Fibroblast of skin of left quadriceps (primary cell): ENCODE results near the gene HTATSF1.

ENCODE experiments used
- DNase-seq, 2 experiments: peaks; one replicate each; pipeline ENCODE4 v3.0.0-alpha.2; 2013; ENCODE audit warnings: low read depth in 2 of 2

HTATSF1 gene

DNA sequence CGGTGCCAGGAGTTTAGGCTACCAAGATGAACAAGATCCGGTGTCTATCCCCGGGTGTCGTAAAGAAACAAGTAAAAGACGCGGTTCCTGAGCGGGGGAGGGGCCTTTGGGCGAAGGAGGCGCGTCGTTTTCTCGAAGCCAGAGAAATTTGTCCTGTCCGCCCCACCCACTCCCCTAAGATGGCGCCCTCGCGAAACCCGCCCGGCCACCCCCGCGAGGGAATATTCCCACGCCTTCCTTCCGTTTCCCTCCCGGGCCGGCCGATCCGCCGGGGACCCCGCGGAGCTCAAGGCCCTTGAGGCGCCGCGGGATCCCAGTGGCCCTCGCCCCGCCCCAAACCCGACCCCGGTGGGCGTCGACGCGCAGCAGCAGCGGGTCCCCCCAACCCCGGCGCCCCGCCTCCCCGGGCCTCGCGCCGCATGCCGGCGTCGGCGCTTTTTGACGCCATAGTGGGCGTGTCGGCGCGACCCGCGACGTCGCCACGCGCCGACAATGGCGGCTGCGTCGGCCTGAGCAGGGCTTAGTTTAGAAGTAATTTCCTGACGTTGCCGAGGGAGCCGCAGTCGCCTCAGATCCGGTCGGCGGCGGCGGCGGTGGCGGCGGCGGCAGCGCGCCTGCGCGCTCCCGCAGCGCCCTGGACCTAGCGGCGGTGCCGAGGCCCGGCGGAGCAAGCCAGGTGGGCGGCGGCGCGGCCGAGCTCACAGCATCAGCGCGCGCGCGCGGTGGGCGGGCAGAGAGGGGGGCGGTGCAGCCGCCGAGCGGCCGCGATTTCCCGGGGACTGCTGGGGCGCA lies 432 bp upstream of the HTATSF1 start:
- DNase-seq: peak; percentile 61 to 66

DNA sequence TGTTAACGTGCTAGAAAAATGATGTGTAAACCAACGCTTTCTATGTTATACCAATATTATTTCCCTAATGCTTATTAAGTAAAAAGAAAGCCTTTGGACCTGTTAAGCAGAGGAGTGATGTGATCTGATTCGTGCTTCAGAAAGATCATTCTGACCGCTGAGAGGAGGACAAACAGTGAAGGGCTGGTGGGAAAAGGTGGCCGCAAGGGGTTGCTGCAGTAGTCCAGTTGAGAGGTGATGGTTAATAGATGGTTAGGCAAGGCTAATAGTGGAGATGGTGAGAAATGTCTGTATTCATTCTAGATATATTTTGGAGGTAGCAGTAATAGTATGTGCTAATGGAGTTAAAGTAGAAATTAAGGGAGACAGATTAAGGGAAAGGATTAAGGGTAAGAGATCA lies 21.7 kb downstream of the HTATSF1 start:
- DNase-seq: no peak

DNA sequence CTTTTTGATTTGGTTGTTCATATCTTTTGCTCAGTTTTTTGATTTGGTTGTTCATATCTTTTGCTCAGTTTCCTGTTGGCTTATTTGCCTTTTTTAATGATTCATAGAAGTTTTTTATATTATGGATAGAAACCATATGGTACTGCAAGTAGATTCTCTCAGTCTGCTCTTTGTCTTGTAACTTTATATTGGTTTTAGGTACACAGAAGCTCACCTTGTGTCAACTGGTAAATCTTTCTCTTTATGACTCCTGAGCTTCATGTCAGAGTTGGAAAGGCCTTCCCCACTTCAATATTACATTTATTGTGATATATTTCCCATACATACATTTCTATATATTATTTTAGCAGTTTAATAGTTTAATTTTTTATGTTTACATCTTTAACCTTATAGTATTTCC lies 26.4 kb downstream of the HTATSF1 start:
- DNase-seq: no peak

DNA sequence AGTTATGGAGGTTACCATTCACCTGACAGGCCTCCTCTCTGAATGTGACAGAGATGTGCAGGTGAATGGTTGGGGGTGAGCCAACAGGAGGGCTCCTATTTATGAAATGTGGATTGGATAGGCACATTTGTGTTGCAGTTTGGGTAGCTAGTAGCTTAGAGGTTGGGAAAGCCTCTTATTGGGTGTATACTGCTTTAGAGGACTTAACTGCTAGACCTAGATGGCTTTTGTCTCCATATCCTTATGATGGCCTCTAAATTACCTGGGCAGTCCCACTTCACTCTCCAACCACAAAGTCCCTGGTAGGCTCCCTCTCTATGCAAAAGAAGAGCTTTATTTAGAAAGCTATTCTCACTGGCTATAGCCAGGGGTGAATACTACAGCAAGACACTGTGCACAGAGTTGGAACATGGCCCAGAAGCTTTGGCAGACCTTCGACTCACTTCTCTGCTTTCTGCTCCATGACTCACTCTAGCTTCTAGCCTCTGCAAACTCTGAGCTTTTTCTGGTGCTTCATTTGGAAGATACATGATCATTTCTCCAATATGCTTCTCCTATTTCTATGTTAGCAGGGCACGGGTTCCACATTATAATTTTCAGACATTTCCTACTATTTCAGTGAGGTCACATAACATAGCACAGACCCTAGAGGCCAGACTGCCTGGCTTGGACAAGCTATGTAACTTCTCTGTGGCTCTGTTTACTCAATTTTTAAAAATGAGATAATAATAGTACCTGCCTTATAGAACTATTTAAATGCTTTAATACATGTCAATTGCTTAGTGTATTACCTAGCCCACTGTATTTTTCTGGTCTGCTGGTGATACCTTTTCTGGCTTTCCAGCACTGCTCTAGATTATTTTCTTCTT lies 28.6 kb downstream of the HTATSF1 start:
- peak; percentile 56 to 61 for DNase-seq

DNA sequence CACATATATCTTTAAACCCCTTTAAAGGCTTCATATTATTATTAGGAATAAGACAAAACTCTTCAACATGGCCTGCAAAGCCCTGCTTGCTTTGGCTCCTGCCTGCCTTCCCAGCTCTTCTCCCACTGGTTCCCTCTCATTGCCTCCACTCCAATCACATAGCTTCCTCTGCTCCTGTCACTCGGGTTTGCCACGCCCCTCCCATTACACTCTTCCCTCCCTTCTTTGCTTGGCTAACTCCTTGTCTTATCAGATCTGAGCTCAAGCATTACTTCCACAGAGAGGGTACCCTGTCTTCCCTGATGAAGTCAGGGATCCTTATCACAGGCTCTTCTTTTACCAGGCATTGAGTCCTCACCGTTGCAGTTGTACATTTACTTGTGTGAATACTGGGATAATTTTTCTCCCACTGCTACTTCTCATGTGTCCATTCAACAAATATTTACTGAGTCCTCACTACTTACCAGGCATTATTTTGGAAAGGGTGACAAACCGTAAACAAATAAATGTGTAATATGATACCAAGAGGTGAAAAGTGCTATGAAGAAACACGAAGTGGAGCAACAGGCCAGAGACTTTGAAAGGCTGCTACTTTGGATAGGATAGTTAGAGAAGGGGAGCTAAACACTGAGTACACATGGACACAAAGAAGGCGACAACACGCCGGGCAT lies 31.4 kb downstream of the HTATSF1 start:
- no peak for DNase-seq

- no peak for DNase-seq
Measured at GRCh38 chrX:136529795-136530194, 32.4 kb downstream of the HTATSF1 start.

DNA sequence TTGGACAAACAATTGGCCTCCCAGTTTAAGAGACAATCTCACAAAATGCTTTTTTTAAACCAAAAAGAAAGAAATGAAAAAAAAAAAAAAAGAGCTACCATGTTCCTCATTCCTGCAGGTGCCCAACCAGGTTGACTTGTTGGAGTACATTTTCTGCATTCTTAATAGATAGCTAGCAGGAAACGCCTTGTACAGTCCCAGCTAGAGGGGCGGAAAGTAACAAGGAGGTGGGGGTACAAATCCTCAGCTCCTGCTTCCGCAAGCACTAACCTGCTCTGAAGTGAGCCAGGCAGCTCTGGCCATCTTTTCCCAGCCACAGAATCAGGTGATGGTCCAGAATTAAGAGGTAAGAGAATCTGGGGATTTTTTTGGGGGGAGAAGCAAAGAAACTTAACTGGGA lies 34.6 kb downstream of the HTATSF1 start, which contains the start of gene VGLL1:
Gene VGLL1, plus strand, starts transcription at position 265 of the 400 bp plus-strand sequence. CDS start 3,806 bp downstream, outside the sequence.
- no peak for DNase-seq

DNA sequence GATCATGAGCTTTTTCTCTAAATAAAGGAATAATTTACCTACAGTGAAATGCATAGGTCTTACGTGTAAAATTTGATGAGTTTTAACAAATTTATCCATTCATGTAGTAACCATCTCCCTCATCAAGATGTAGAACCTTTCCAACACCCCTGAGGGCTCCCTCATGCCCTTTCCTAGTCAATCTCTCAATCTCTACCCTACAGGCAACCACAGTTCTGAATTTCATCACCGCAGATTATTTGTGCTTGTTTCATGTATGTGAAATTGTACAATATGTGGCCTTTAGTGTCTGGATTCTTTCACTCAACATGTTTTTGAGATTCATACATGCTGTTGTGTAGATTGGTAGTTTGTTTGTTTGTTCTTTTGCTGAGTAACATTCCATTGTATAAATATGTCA lies 36.7 kb downstream of the HTATSF1 start:
- no peak for DNase-seq

DNA sequence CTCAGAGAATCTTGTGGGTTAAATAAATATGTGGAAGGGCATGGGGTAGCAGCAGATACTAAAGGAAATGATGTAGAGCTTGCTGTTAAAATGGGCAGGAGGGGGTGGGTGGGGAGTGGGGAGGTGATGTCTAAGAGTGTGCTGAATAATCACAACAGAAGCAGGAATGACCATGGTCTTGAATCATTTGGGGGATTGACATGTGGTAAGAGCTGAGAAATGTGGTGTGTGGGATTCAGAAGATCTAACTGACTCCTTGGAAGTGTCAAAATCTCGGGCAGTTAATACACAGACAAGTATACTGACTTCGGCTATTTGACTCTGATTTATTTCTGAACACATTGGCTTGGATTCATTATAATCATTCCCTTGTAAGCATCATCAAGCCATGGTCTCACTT lies 41.4 kb downstream of the HTATSF1 start:
- no peak for DNase-seq

GRCh38 chrX:136540226-136540625 lies 42.8 kb downstream of the HTATSF1 start:
- DNase-seq: no peak

GRCh38 chrX:136541294-136541693 lies 43.9 kb downstream of the HTATSF1 start:
- no peak for DNase-seq

- DNase-seq: no peak
Measured at GRCh38 chrX:136542281-136542680, 44.9 kb downstream of the HTATSF1 start.

GRCh38 chrX:136546371-136546781 lies 49.0 kb downstream of the HTATSF1 start:
- no peak for DNase-seq

- no peak for DNase-seq
Measured at GRCh38 chrX:136549226-136549625, 51.8 kb downstream of the HTATSF1 start.

- no peak for DNase-seq
Measured at GRCh38 chrX:136551410-136551809, 54.0 kb downstream of the HTATSF1 start.

DNA sequence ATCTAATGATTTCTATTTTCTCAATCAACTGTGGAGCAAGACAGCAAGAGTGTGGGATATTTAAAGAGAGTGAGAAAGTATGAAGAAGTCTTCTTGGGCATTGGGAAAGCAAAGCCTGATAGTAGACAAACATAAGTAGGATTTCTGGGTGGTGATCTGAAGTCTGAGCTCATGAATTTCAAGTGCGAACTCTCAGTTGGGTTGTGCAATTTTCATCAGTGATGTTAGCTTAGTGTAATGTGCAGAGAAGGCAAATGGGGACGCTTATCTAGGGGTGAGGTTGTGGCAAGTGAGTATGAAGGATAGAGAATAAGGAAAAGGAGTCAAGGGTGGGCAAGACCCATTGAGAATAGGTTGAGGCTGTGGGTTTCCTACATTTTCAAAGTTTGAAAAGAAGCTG lies 58.3 kb downstream of the HTATSF1 start:
- DNase-seq: no peak
